Measurements from ENCODE around the gene METTL26. TPM values are rescaled to one million over a fixed set of nuclear protein-coding genes. Genes with fewer than 3 reads are reported as not detected.
A peak's percentile ranks its signal among the peaks of the same experiment; 100 is the strongest.

The METTL26 gene
- total and polyA plus RNA-seq, 9 of the 15 experiments (the other 6 are each of a cell fraction or from before 2014, with no cell fraction given), result 7.3 to 262 (median 80.9) TPM

DNA sequence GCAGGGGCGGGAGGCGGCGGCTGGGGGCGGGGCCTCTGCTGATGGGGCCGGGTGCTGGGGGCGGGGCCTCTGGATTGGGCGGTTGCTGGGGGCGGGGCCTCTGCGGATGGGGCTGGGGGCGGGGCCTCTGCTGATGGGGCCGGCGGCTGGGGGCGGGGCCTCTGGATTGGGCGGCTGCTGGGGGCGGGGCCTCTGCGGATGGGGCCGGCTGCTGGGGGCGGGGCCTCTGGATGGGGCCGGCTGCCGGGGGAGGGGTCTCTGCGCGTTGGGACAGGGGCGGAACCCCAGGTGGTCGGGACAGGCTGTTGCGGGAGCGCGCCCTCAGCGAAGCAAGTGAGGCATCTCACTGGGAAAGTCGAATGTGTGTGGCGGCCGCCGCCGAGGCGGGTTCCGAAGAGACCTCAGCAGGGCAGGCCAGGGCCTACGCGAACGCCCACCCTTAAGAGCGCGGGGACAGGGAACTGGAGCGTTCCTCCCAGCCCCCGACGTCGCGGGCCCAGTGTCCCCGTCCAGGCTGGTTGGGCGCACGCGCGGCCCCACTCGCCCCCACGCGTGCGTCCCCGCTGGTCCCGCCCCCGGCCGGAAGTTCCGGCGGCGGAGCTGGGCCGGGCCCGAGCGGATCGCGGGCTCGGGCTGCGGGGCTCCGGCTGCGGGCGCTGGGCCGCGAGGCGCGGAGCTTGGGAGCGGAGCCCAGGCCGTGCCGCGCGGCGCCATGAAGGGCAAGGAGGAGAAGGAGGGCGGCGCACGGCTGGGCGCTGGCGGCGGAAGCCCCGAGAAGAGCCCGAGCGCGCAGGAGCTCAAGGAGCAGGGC, 43.9 kb upstream of the METTL26 start, which contains the start of gene STUB1 (continued):
- no peak for TF ChIP-seq ZNF217 (CRISPR knock-in tag; IDR thresholded peaks at IDR 0.05)
- TF ChIP-seq SIN3B (IDR thresholded peaks at IDR 0.05; ENCODE audit: low read depth), result peak; percentile 78; the same call in 1 of the 2 replicates
- TF ChIP-seq, protein P1, sequence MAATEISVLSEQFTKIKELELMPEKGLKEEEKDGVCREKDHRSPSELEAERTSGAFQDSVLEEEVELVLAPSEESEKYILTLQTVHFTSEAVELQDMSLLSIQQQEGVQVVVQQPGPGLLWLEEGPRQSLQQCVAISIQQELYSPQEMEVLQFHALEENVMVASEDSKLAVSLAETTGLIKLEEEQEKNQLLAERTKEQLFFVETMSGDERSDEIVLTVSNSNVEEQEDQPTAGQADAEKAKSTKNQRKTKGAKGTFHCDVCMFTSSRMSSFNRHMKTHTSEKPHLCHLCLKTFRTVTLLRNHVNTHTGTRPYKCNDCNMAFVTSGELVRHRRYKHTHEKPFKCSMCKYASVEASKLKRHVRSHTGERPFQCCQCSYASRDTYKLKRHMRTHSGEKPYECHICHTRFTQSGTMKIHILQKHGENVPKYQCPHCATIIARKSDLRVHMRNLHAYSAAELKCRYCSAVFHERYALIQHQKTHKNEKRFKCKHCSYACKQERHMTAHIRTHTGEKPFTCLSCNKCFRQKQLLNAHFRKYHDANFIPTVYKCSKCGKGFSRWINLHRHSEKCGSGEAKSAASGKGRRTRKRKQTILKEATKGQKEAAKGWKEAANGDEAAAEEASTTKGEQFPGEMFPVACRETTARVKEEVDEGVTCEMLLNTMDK (IDR thresholded peaks at IDR 0.05; ENCODE audit: borderline replicate concordance, insufficient read depth, low read depth, low read length, poor library complexity, severe bottlenecking), result no peak
- TF ChIP-seq SMAD3 (CRISPR knock-in tag; conservative IDR thresholded peaks at IDR 0.05), result no peak
- TF ChIP-seq ZNF197 (CRISPR knock-in tag; IDR thresholded peaks at IDR 0.05; ENCODE audit: low read depth), result no peak
- no peak for TF ChIP-seq TAL1 (IDR thresholded peaks at IDR 0.05)
- 0 out of 4 replicates have a peak, but pooled peaks of 1 of the 2 experiments have one; percentile 13 for TF ChIP-seq TEAD1 (CRISPR knock-in tag; IDR thresholded peaks at IDR 0.05)
- no peak for TF ChIP-seq ZKSCAN3 (CRISPR knock-in tag; IDR thresholded peaks at IDR 0.05)
- no peak for TF ChIP-seq ZKSCAN1 (IDR thresholded peaks at IDR 0.05; ENCODE audit: low read depth, low read length)
- TF ChIP-seq ADNP (tag; IDR thresholded peaks at IDR 0.05), result no peak
- no peak for TF ChIP-seq KLF16 (IDR thresholded peaks at IDR 0.05)
- TF ChIP-seq, protein P2, sequence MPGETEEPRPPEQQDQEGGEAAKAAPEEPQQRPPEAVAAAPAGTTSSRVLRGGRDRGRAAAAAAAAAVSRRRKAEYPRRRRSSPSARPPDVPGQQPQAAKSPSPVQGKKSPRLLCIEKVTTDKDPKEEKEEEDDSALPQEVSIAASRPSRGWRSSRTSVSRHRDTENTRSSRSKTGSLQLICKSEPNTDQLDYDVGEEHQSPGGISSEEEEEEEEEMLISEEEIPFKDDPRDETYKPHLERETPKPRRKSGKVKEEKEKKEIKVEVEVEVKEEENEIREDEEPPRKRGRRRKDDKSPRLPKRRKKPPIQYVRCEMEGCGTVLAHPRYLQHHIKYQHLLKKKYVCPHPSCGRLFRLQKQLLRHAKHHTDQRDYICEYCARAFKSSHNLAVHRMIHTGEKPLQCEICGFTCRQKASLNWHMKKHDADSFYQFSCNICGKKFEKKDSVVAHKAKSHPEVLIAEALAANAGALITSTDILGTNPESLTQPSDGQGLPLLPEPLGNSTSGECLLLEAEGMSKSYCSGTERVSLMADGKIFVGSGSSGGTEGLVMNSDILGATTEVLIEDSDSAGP (CRISPR knock-in tag; IDR thresholded peaks at IDR 0.05), result no peak
- TF ChIP-seq GTF2F1 (IDR thresholded peaks at IDR 0.05; ENCODE audit: low read depth, low read length), result no peak
- TF ChIP-seq ELF1 (tag; IDR thresholded peaks at IDR 0.05), result peak; percentile 47; the same call in 1 of the 2 replicates
- no peak for TF ChIP-seq DDX20 (tag; IDR thresholded peaks at IDR 0.05; ENCODE audit: low read depth)
- TF ChIP-seq CHCHD3 (CRISPR knock-in tag; IDR thresholded peaks at IDR 0.05), result no peak
- TF ChIP-seq RBM34 (IDR thresholded peaks at IDR 0.05; ENCODE audit: borderline replicate concordance, insufficient read depth, low read length), result no peak
- peak; percentile 20 to 58; a peak in 2 of 4 replicates for TF ChIP-seq SIN3A (IDR thresholded peaks at IDR 0.05; ENCODE audit: borderline replicate concordance in 2 of 2, control insufficient read depth in 1 of 2, low read depth in 2 of 2, low read length in 2 of 2)
- no peak for TF ChIP-seq ILF3 (IDR thresholded peaks at IDR 0.05; ENCODE audit: borderline replicate concordance)
- TF ChIP-seq SETDB1 (IDR thresholded peaks at IDR 0.05; ENCODE audit: low read length), result no peak
- no peak for TF ChIP-seq LARP7 (IDR thresholded peaks at IDR 0.05)
- no peak for TF ChIP-seq ZNF699 (CRISPR knock-in tag; IDR thresholded peaks at IDR 0.05; ENCODE audit: insufficient replicate concordance)
- TF ChIP-seq ZNF184 (CRISPR knock-in tag; IDR thresholded peaks at IDR 0.05), result no peak
- TF ChIP-seq GATA2 (CRISPR knock-in tag; IDR thresholded peaks at IDR 0.05), result no peak
- TF ChIP-seq HMGN3 (IDR thresholded peaks at IDR 0.05; ENCODE audit: borderline replicate concordance, extremely low read depth, insufficient read length, low read depth, low read length), result peak; percentile 34
- no peak for TF ChIP-seq SNIP1 (IDR thresholded peaks at IDR 0.05; ENCODE audit: low read depth)
- TF ChIP-seq YBX1 (IDR thresholded peaks at IDR 0.05), result no peak
- no peak for TF ChIP-seq PHTF2 (CRISPR knock-in tag; IDR thresholded peaks at IDR 0.05)
